ENCODE measurements around the gene TNFRSF8. TPM values are rescaled to one million over a fixed set of nuclear protein-coding genes. Genes with fewer than 3 reads are reported as not detected.

TNFRSF8 gene
- polyA plus RNA-seq, 2 of the 4 experiments (the other 2 are of a cell fraction) = 0.05 TPM; not detected in 1

GRCh38 chr1:12075195-12076114 is 12.4 kb downstream of the TNFRSF8 start:
- H3K4me2 ChIP-seq = no peak overlapping the region
- H3K9me3 ChIP-seq = no peaks in the 10 kb centered on the region
- FAIRE-seq (no peak), ATAC-seq (no peak), DNase-seq (ENCODE audit: low read depth in 1 of 2, low spot score in 1 of 2) (no peak)
- TF ChIP-seq EHF (CRISPR knock-in tag; IDR thresholded peaks at IDR 0.05) = no peak
- TF ChIP-seq JUNB (IDR thresholded peaks at IDR 0.05) = no peak
- TF ChIP-seq FOXS1 (CRISPR knock-in tag; IDR thresholded peaks at IDR 0.05) = no peak
- no peak for TF ChIP-seq PBX3 (IDR thresholded peaks at IDR 0.05)
- no peak for TF ChIP-seq CHD2 (IDR thresholded peaks at IDR 0.05; ENCODE audit: low read length, partially characterized antibody)
- no peak for TF ChIP-seq ZC3H11A (IDR thresholded peaks at IDR 0.05)
- TF ChIP-seq HEYL (CRISPR knock-in tag; IDR thresholded peaks at IDR 0.05) = no peak
- TF ChIP-seq, protein P1, sequence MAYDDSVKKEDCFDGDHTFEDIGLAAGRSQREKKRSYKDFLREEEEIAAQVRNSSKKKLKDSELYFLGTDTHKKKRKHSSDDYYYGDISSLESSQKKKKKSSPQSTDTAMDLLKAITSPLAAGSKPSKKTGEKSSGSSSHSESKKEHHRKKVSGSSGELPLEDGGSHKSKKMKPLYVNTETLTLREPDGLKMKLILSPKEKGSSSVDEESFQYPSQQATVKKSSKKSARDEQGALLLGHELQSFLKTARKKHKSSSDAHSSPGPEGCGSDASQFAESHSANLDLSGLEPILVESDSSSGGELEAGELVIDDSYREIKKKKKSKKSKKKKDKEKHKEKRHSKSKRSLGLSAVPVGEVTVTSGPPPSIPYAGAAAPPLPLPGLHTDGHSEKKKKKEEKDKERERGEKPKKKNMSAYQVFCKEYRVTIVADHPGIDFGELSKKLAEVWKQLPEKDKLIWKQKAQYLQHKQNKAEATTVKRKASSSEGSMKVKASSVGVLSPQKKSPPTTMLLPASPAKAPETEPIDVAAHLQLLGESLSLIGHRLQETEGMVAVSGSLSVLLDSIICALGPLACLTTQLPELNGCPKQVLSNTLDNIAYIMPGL (CRISPR knock-in tag; IDR thresholded peaks at IDR 0.05; ENCODE audit: borderline replicate concordance) = no peak
- TF ChIP-seq EHMT2 (IDR thresholded peaks at IDR 0.05; ENCODE audit: low read depth) = no peak
- TF ChIP-seq ZSCAN20 (CRISPR knock-in tag; IDR thresholded peaks at IDR 0.05) = no peak
- no peak for TF ChIP-seq EP300 (IDR thresholded peaks at IDR 0.05)
- TF ChIP-seq BCL3 (IDR thresholded peaks at IDR 0.05) = no peak
- no peak for TF ChIP-seq RFX5 (IDR thresholded peaks at IDR 0.05)
- TF ChIP-seq NFE2L2 (conservative IDR thresholded peaks at IDR 0.05; ENCODE audit: low read length) = no peak
- no peak for TF ChIP-seq ZFP36 (IDR thresholded peaks at IDR 0.05; ENCODE audit: borderline replicate concordance, partially characterized antibody)
- ChIA-PET POLR2A (no interaction called here), CTCF (interaction anchor here (0.8 to 0.9 kb wide), 2 partner anchors 28 to 29 kb away, joined by 4 to 5 read pairs; no protein-coding TSS in a partner anchor)
- H3K4me1 ChIP-seq = no peaks in the 10 kb centered on the region
- no peak overlapping the region for H3K4me3 ChIP-seq
- no peak overlapping the region for H3K27ac ChIP-seq
- 52% methylated on average over 19 of the region's 19 CpGs for WGBS (ENCODE audit: missing lambda C conversion rate)

DNA sequence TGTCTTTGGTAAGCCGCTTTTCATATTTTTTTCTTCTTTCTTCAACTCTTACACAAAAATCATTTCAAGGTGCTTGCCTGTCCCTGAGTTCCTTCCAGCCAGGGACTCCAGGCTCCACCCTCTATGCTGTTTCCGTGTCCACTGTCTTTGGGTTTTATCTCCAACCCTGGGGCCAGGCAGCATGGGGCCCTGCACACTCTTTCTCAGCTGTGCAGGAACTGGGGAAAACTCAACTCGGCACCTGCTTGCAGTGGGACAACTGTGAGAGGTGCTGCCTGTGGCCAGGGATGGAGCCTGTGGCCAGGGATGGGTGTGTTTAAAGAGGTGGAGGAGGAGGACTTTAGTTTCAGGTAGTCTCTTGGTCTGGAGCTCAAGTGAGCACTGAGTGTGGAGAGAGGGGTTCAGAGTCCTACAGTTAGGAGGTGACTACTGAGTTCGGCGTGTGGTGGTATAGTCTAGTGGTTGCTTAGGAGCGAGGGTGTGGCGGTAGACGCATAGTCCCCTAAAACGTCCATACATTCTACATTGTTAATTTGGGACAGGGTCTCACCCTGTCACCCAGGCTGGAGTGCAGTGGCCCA is 13.4 kb downstream of the TNFRSF8 start:
- Histone ChIP-seq H3K4me1 (no peaks in the 10 kb centered on the region), H3K4me2 (no peak overlapping the region)
- CTCF ChIA-PET = interaction anchor here (0.9 kb wide), 1 partner anchor 29 kb away, joined by 4 read pairs; no protein-coding TSS in a partner anchor
- TF ChIP-seq RCOR1 (IDR thresholded peaks at IDR 0.05; ENCODE audit: low read depth, low read length) (no peak), REST (IDR thresholded peaks at IDR 0.05) (no peak), ATOH8 (CRISPR knock-in tag; IDR thresholded peaks at IDR 0.05; ENCODE audit: low read depth) (no peak), TFCP2L1 (CRISPR knock-in tag; IDR thresholded peaks at IDR 0.05) (no peak), CBX2 (IDR thresholded peaks at IDR 0.05; ENCODE audit: borderline replicate concordance, low read depth) (no peak), BHLHE40 (IDR thresholded peaks at IDR 0.05; ENCODE audit: low read depth, low read length) (no peak), MAFK (IDR thresholded peaks at IDR 0.05; ENCODE audit: partially characterized antibody) (no peak), CBX8 (IDR thresholded peaks at IDR 0.05) (no peak), ZFP36 (IDR thresholded peaks at IDR 0.05; ENCODE audit: borderline replicate concordance, partially characterized antibody) (no peak), MAZ (IDR thresholded peaks at IDR 0.05; ENCODE audit: borderline replicate concordance, low read depth, low read length) (no peak), NFE2L2 (conservative IDR thresholded peaks at IDR 0.05; ENCODE audit: low read length) (no peak), ZC3H11A (IDR thresholded peaks at IDR 0.05) (no peak), RAD21 (conservative IDR thresholded peaks at IDR 0.05 in 1 of 2, IDR thresholded peaks at IDR 0.05 in 1 of 2) (no peak), USF2 (IDR thresholded peaks at IDR 0.05) (no peak)

More for the DNA sequence above, 13.4 kb downstream of the TNFRSF8 start:
- ATAC-seq (no peak), FAIRE-seq (no peak), DNase-seq (ENCODE audit: low read depth in 1 of 2, low spot score in 1 of 2) (no peak)
- POLR2A ChIA-PET = no interaction called here
- no peaks in the 10 kb centered on the region for H3K9me3 ChIP-seq
- H3K27ac ChIP-seq = no peak overlapping the region
- WGBS (ENCODE audit: missing lambda C conversion rate) = 76% methylated on average over 8 of the region's 9 CpGs
- H3K4me3 ChIP-seq = no peak overlapping the region

Data from A549 (cell line).